Astrocyte (in vitro differentiated cells and primary cell): ENCODE data around the gene ABTB2. TPM values are rescaled to one million over a fixed set of nuclear protein-coding genes. Genes with fewer than 3 reads are reported as not detected.

Source experiments
- DNase-seq: peaks from one replicate; pipeline ENCODE4 v3.0.0-alpha.2; 2010; ENCODE audit warnings: low read depth
- FAIRE-seq: peaks from 2 replicates; lab custom pipeline; 2011; peaks lifted over from hg19 to GRCh38; lab: Jason Lieb, UNC
- H2AFZ ChIP-seq: 2 replicates; pipeline ENCODE4 v1.6.0; 2012; ENCODE audit warnings: low read depth, low read length, inconsistent platforms
- H3K27ac ChIP-seq: 2 replicates; pipeline ENCODE4 v1.5.1; 2011; ENCODE audit warnings: low read depth, low read length, inconsistent platforms
- H3K27me3 ChIP-seq: 2 replicates; pipeline ENCODE4 v1.6.0; 2011; ENCODE audit warnings: low read length, inconsistent platforms; ENCODE audit not compliant: insufficient read depth
- H3K36me3 ChIP-seq: 2 replicates; pipeline ENCODE4 v1.5.1; 2011; ENCODE audit warnings: low read length, inconsistent platforms; ENCODE audit not compliant: insufficient read depth
- H3K4me1 ChIP-seq: 2 replicates; pipeline ENCODE4 v1.5.1; 2011; ENCODE audit warnings: low read length, inconsistent platforms; ENCODE audit not compliant: insufficient read depth
- H3K4me2 ChIP-seq: 2 replicates; pipeline ENCODE4 v1.6.0; 2012; ENCODE audit warnings: low read length, inconsistent platforms
- H3K4me3 ChIP-seq: 2 replicates; pipeline ENCODE4 v1.5.1; 2011; ENCODE audit warnings: low read depth, mild to moderate bottlenecking, low read length, inconsistent platforms; ENCODE audit not compliant: insufficient read depth
- H3K79me2 ChIP-seq: 2 replicates; pipeline ENCODE4 v1.6.0; 2012; ENCODE audit warnings: mild to moderate bottlenecking, low read length, inconsistent platforms; ENCODE audit not compliant: insufficient read depth
- H3K9ac ChIP-seq: 2 replicates; pipeline ENCODE4 v1.6.0; 2012; ENCODE audit warnings: mild to moderate bottlenecking, low read length, inconsistent platforms
- H3K9me3 ChIP-seq: 2 replicates; pipeline ENCODE4 v1.5.1; 2012; ENCODE audit warnings: low read depth, mild to moderate bottlenecking, low read length, inconsistent platforms; ENCODE audit not compliant: insufficient read depth
- H4K20me1 ChIP-seq: 2 replicates; pipeline ENCODE4 v1.6.0; 2012; ENCODE audit warnings: low read length, inconsistent platforms; ENCODE audit not compliant: insufficient read depth
- H3K27ac Mint-ChIP-seq: one replicate; pipeline ENCODE4 v1.8.0; 2021; ENCODE audit warnings: mild to moderate bottlenecking, mixed read lengths; ENCODE audit not compliant: unreplicated experiment
- H3K27me3 Mint-ChIP-seq: one replicate; pipeline ENCODE4 v1.8.0; 2021; ENCODE audit warnings: low read depth, mixed read lengths; ENCODE audit not compliant: unreplicated experiment
- H3K36me3 Mint-ChIP-seq: one replicate; pipeline ENCODE4 v1.8.0; 2021; ENCODE audit warnings: low read depth, mixed read lengths; ENCODE audit not compliant: unreplicated experiment
- H3K4me1 Mint-ChIP-seq: one replicate; pipeline ENCODE4 v1.8.0; 2021; ENCODE audit warnings: low read depth, mixed read lengths; ENCODE audit not compliant: unreplicated experiment
- H3K4me3 Mint-ChIP-seq: one replicate; pipeline ENCODE4 v1.8.0; 2021; ENCODE audit warnings: mild to moderate bottlenecking, moderate library complexity, mixed read lengths; ENCODE audit not compliant: unreplicated experiment
- H3K9me3 Mint-ChIP-seq: one replicate; pipeline ENCODE4 v1.8.0; 2021; ENCODE audit warnings: mild to moderate bottlenecking, mixed read lengths; ENCODE audit not compliant: unreplicated experiment
- CTCF ChIP-seq: IDR thresholded peaks from 2 replicates; pipeline ENCODE4 v1.5.1; 2011; ENCODE audit warnings: low read depth, mild to moderate bottlenecking, inconsistent platforms, low read length, moderate library complexity; ENCODE audit not compliant: insufficient read depth
- EZH2 ChIP-seq: IDR thresholded peaks from 2 replicates; pipeline ENCODE4 v1.6.1; 2012; ENCODE audit warnings: mild to moderate bottlenecking, low read length, inconsistent platforms; ENCODE audit not compliant: insufficient read depth
- total RNA-seq: library from RNA; stranded (reverse); gene quantifications from 2 replicates; pipeline ENCODE4 v1.2.1, GENCODE V29; 2021

Gene ABTB2
- total RNA-seq, 1 donor from 2014 or later, result 14.1 TPM

- H3K4me1 ChIP-seq, result peaks cover 6% of the 10 kb centered on the region
- Mint-ChIP-seq H3K4me3 (no peak overlapping the region), H3K27me3 (no peaks in the 10 kb centered on the region), H3K9me3 (peaks cover 2% of the 10 kb centered on the region), H3K27ac (no peak overlapping the region), H3K4me1 (peaks cover 7% of the 10 kb centered on the region), H3K36me3 (peaks cover 22% of the 10 kb centered on the region)
- DNase-seq (peak; percentile 24), FAIRE-seq (no peak)
- peaks cover 24% of the 10 kb centered on the region for H3K36me3 ChIP-seq
- no peak overlapping the region for H2AFZ ChIP-seq
- peak overlapping the region; percentile 41 for H3K4me2 ChIP-seq
- no peaks in the 10 kb centered on the region for H3K9me3 ChIP-seq
- H3K27me3 ChIP-seq, result no peaks in the 10 kb centered on the region
- H4K20me1 ChIP-seq, result peaks cover 45% of the 10 kb centered on the region
- no peak overlapping the region for H3K27ac ChIP-seq
- no peak overlapping the region for H3K9ac ChIP-seq
- H3K4me3 ChIP-seq, result no peak overlapping the region
- H3K79me2 ChIP-seq, result no peaks in the 10 kb centered on the region
- TF ChIP-seq CTCF, result no peak
- TF ChIP-seq EZH2, result no peak
Measured at GRCh38 chr11:34150494-34151151, 207.2 kb downstream of the ABTB2 start.

- no peaks in the 10 kb centered on the region for H3K27me3 Mint-ChIP-seq
- Histone ChIP-seq H3K4me1 (peaks cover 6% of the 10 kb centered on the region), H3K9ac (no peak overlapping the region), H3K4me3 (no peak overlapping the region), H3K27me3 (no peaks in the 10 kb centered on the region), H2AFZ (no peak overlapping the region), H3K36me3 (peaks cover 32% of the 10 kb centered on the region), H3K4me2 (no peak overlapping the region), H3K79me2 (no peaks in the 10 kb centered on the region), H3K9me3 (no peaks in the 10 kb centered on the region), H4K20me1 (peaks cover 52% of the 10 kb centered on the region), H3K27ac (no peak overlapping the region)
- peaks cover 23% of the 10 kb centered on the region for H3K36me3 Mint-ChIP-seq
- TF ChIP-seq CTCF, result peak; percentile 16
- no peak for TF ChIP-seq EZH2
- H3K9me3 Mint-ChIP-seq, result peaks cover 2% of the 10 kb centered on the region
- no peak overlapping the region for H3K27ac Mint-ChIP-seq
- peaks cover 7% of the 10 kb centered on the region for H3K4me1 Mint-ChIP-seq
- FAIRE-seq, result no peak
- no peak overlapping the region for H3K4me3 Mint-ChIP-seq
- no peak for DNase-seq
Measured at GRCh38 chr11:34149786-34150185, 208.0 kb downstream of the ABTB2 start.

- H3K4me1 ChIP-seq, result peaks cover 6% of the 10 kb centered on the region
- Mint-ChIP-seq H3K4me1 (peaks cover 7% of the 10 kb centered on the region), H3K36me3 (peaks cover 23% of the 10 kb centered on the region), H3K9me3 (peaks cover 2% of the 10 kb centered on the region), H3K27me3 (no peaks in the 10 kb centered on the region), H3K27ac (no peak overlapping the region), H3K4me3 (no peak overlapping the region)
- peaks cover 37% of the 10 kb centered on the region for H3K36me3 ChIP-seq
- no peak overlapping the region for H3K4me2 ChIP-seq
- no peak overlapping the region for H3K4me3 ChIP-seq
- no peaks in the 10 kb centered on the region for H3K9me3 ChIP-seq
- no peak for FAIRE-seq
- no peak overlapping the region for H3K27ac ChIP-seq
- DNase-seq, result no peak
- TF ChIP-seq EZH2 (no peak), CTCF (no peak)
- H3K27me3 ChIP-seq, result no peaks in the 10 kb centered on the region
- no peak overlapping the region for H3K9ac ChIP-seq
- no peaks in the 10 kb centered on the region for H3K79me2 ChIP-seq
- H2AFZ ChIP-seq, result no peak overlapping the region
- H4K20me1 ChIP-seq, result peaks cover 49% of the 10 kb centered on the region
Measured at GRCh38 chr11:34149274-34149673, 208.5 kb downstream of the ABTB2 start.
